CD1c-positive myeloid dendritic cell (primary cell): ENCODE data around the gene BIK.

Source experiments
- DNase-seq: peaks from one replicate; pipeline ENCODE4 v3.0.0-alpha.2; 2016; ENCODE audit errors: extremely low spot score

Gene BIK

DNA sequence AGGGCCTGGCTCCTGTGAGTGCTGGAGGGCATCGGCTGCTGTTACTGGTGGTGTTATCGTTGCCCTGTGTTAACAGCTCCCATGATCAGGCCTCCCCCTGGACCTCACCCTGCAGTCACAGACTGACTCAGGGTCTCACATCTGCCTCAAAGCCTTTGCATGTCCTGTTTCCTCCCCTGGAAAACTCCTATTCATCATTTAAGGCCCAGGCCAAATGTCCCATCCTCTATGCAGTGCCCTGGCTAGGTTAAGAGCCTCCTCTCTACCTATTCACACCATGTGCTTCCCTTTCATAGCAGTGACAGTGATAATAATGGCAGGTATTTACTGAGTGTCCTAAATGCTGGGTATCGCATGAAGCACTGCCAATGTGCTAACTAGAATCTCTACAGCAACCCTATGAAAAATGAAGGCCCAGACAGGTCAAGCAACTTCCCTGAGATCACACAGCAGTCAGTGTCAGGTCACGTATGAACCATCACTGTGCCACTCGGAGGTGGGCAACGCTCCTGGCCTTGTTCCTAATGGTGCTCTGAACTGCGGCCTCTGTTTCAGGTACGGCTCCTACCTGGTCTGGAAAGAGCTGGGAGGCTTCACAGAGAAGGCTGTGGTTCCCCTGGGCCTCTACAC, 50.1 kb downstream of the BIK start:
- no peak for DNase-seq

DNA sequence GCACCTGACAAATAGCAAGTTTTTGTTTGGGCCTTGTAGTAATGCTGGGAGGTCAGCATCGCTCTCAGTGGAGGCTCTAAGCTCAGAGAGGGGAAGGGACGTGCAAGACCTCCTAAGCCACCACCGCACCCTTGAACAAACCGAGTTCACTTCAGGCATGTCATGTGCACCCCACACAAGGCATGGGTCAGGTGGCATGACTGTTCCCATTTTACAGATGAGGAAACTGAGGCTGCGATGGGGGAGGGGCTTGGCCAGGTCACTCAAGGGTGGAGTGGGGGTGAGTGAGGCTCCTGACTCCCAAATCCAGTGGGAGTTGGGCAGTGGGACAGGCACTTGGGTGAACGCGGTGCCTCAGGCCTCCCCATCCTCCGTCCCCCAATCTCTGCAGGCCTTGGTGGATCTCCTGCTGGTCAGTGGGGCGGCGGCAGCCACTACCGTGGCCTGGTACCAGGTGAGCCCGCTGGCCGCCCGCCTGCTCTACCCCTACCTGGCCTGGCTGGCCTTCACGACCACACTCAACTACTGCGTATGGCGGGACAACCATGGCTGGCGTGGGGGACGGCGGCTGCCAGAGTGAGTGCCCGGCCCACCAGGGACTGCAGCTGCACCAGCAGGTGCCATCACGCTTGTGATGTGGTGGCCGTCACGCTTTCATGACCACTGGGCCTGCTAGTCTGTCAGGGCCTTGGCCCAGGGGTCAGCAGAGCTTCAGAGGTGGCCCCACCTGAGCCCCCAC, 52.0 kb downstream of the BIK start:
- no peak for DNase-seq

DNA sequence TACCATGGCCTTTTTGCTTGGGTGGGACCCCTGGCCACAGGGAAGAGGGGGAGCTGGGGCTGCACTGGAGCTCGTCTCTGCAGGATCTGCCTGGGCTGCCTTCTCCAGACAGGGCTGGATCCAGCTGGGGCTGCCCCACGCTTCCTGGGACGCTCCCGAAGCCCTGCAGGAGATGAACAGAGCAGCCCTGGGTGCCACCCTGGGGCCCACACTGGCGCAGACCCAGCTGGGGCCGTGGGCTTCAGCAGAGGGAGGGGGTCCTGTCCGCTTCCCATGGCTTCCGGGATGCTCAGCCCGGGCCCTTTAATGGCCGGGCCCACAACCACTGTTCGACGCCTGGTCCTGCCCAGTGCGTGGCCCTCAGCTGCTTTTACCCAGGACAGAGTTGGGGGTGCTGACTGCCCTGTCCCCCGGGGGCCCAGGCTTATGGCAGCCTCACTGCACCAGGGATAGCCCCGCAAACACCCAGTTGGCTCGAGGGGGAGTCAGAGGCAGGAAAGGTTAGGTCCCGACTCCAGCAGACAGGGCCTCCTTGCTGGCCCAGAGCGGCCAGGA, 52.8 kb downstream of the BIK start:
- no peak for DNase-seq

DNA sequence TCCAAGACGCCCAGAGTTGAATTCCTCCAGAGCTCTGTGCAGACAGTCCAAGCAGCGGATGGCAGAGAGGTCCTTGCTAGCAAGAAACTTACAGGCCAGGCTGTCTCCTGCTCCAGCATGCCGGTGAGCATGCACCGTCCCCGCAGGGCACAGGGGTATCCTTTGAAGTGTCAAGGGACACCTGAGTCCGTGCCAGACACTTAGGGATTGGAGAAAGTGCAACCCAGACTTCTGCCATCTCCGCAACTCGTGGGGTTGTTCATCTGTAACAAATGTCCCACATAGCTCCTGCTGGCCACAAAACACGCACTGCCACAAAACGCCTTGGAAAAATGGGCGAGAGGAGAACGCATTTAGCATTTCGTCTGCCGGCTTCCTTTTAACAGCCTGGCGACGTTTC, 54.1 kb downstream of the BIK start:
- no peak for DNase-seq

DNA sequence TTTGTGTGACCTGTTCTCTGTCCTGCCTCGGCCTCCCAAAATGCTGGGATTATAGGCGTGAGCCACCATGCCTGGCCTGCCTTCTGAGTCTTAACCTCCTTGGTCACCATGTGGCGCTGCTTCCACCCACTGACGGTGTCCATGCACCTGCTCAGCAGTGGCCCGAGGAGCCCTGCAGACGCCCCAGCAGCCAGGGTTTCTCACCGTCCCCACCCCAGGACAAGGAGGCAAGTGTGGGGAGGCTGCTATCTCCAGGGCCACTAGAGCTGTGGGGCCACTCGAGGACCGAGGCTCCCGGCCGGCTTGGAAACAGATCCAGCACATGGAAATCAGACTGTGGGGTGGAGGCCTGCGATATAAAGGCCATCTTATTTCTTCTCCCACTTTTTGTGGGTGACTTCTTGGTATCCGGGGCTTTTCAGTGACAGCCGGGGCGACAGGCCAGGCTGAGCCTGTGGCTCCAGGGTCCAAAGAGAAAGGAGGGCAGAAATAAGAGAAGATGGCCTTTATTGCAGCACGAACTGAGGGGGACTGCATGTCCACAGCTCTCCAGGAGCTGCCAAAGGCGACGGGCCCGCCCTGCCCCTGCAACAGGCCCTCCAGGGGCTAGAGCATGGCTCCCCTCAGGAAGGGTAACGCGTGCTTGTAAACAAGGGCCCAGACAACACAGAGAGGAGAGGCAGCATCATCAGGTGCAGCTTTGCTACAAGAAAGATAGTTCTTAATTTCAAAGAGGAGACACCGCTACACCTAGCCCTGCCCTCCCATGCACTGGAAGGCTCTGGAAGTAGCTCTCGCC, 55.8 kb downstream of the BIK start:
- DNase-seq, result no peak

DNA sequence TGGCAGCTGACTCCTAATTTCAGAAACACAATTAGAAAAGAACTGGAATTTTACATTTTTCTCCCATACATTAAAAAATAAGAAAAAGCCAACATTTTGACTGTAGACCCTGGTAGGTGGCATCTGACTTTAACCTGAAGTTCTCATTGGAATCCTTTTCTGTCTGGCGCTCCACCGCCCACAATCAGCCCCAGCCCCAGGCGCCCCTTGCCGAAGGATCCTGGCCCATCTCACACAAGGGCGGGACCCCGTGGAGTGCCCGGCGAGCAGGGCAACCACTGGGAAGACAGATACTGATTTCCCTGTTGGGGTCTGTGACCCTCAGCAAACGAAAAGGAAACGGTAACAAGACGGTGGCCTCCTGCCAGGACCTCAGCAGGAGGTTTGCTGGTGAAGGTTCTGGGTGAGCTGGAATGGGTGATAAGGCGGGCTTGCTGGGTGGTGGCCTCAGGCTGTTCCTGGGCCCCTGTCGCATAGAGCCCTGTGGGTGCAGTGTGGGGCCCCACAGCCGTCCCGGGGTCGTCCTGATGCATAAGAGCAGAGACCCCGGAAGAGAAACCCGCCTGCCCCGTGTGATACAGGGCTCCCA, 56.5 kb downstream of the BIK start:
- DNase-seq, result no peak

DNA sequence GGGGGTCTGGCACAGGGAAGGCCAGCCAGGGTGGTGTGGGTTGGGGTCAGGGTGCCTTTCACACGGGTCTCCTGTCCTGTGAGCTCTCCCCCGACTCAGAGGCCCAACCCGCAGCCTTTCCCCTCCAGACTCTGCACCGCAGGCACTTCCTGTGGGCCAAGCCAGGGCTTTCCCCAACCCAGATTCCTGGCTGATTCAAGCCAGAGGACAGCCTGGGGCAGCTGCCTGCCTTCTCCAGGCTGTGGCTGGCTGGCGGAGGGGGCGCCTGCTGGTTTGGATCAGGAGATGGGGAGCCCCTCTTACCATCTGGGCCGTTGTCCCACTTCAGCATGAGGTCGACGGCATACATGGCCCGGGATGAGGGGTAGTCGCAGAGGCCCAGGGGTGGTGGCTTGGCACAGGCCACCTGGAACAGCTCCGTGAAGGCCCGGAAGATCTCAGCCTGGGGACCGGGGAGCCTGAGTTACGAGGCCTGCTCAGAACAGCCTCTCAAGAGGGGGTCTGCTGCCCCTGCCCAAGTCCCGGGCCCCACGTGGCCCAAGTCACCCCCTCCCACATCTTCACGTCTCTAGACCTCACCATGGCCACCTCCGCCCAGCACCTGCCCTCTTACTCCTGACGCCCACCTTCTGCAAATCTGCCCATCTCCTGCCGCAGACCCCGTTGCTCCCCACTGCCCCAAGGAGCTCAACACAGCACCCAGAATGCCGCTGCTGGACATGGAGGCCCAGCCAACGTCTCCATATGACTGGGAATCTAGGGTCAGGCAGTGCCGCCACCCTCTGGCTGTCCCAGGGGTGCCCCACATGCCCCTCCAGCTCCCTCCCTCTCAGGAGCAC, 58.1 kb downstream of the BIK start:
- no peak for DNase-seq

DNA sequence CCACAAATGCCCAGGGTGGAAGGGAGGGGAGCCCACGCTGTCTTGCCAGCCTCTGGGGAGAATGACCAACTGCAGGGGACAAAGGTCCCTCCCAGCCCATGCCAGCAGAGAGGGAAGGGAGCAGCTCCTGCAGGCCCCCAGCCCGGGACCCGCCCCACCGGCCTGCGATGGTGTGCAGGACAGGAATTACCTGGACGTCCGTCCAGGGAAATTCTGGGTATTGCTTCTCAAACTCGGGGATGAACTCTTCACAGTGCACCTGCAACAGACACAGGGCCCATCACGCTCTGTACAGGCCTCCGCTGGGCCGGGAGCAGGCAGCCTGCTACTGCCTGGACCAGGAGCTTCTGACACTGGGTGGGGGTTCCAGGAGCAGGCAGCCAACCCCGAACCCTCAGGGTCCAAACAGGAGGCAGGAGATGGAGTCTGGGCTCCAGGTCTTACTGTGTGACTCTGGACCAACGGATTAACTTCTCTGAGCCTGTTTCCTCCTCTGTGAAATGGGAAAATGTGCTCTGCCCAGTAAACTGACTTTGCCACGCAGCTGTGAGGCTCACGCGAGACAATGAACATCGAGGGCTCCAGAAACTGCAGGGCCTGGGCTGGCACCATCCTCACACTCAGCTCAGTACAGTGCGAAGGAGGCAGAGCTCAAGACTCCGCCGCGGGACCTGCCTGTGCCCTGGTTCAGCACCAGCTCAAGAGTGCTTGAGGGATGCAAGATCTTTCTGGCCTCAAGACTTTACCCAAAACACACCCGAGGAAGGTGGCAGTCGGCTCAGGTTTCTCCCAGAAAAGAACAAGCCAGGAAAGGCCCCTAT, 59.0 kb downstream of the BIK start:
- no peak for DNase-seq

DNA sequence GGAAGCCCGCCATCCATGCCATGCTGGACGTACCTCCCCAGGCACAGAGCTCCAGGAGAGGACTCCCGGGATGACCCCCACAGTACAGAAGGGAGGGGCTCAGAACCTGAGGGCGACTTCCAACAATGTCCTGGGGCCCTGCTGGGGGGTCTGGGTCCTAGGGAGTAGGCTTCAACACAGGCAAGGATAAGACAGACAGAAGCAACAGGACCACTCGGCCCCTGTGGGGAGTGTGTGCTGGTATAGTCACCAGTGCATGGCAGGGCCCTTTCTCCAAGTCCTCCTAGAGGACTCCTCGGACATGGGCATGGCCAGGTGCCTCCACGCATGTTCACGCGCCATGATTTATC, 59.6 kb downstream of the BIK start:
- no peak for DNase-seq

DNA sequence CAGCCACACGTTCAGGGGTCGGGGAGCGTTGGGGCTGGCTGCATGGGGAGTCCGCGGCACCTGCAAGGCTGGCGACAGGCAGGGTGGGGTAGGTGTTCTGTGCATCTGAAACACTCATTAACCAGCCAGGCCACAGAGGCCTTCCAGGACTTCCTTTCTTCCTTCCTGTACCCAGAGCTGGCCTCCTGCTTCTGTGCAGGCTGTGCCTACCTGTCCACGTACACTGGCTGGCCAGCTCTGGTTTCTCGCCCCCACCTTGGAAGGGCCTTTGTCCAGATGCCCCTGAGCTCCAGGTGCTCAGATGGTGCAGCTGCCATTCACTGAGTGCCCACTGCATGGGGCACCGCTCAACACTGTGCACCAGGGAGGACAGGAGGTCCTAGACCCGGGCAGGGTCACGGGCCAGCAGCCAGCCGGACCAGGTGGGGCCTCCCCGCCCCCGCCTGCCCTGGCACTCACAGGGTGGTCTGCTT, 60.5 kb downstream of the BIK start:
- DNase-seq, result no peak

DNA sequence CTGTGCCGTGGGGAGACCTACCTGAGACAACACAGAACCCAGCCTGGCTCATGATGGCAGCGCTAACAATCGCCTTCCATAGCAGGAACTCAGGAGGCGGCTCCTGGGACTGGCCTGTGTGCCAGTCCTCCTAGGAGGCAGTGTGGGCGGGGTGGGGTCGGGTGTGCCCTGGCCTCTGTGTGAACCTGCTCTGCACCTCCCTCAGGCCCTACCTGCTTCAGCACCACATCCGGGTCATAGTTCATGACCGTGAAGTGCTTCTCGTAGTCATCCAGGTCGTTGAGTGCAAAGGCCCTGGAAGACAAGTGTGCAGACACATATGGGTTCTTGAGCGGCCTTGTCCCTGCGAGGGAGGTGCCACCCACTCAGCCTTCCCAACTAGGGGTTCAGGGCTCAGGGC, 61.1 kb downstream of the BIK start:
- no peak for DNase-seq

DNA sequence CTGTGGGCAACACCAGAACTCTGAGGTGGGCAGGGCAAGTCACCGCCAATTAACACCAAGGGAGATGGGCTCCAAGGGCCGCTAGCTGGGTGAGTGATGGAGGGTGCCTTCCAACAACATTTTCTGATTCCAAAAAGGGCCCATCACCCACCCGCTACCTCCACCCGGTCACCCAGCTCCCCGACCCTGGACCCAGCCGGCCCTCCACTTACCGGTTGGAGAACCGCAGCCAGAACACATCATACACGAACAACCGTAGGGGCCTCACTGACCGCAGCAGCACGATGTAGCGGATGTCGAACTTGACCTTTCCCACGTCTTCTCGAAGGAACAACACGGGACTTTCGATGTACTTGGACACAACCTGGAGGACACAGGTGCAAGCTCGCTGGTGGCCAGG, 61.6 kb downstream of the BIK start:
- no peak for DNase-seq

DNA sequence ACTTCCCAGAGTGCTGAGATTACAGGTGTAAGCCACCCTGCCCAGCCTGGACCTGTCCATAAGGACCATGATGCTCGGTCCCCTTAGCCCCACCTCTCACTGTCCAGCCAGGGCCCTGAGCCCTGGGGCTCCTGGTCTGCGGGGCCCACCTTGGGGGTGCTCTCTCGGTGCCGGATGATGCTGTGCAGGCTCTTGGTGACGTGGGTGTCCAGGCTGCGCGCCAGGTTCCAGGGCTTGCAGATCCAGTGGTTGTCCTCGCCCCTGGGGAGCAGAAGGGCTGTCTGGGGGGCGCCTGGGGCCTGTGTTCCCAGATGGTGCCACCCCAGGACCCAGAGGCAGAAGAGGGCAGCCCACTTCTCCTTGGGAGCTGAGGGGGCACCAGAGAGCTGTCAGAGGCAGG, 63.0 kb downstream of the BIK start:
- no peak for DNase-seq

DNA sequence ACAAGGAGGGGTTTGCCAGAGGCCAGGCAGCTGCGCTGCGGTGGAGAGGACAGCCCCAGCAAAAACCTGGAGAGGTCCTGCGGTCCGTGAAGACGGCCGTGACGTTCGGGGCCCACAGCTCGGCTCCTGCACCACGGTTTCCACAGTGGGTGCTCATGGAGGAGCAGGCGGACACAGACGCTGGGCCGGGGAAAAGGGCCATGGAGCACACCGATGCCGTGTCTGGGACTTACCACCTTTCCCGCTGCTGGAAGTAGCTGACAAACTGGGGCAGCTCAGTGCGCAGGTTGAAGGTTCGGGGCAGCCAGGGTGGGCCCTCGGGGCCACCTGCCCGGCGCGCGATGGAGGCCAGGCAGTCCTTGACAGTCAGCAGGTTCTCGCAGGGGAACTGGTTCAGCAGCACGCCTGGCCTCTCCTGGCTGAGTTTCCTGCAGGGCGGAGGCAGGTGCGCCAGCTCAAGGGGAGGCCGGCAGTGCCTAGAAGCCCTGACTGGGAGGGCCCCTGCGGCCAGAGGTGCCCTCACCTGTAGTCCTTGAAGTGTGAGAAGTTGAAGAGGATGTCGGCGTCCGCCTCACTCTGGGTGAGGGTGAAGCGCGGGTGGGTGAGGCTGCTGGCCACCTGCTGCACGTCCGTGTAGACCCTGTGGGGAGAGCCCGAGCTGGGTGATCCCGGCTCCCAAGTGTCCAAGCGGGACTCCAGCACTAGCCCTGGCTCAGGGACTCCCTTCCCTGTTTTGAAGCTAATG, 63.6 kb downstream of the BIK start:
- DNase-seq, result no peak

DNA sequence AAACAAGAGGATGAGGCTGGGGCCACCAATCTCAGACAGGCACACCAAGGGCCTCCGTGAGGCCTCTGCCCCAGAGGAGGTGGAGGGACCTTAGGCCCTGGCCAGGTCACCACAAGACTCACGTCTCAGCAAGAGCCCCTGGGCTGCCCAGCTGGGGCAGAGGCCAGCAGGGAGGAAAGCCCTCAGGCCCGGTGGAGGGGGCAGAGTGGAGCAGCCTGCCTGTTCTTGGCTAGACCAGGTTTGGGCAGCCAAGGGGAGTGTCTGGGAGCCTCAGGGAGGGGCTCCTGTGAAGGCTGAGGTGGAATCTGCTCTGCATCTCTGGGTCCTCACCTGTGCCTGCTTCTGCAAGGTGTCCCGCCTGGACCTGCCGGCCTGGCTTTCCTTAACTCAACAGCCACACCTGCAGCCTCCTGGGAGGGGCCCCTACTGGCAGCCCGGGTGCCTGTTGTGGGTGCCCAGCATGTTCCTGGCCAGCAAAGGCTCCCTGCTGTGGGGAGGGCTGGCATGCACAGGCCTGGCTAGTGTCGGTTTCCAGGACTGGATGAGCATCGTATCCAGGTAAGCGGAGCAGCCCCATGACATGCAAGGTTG, 64.5 kb downstream of the BIK start:
- no peak for DNase-seq

DNA sequence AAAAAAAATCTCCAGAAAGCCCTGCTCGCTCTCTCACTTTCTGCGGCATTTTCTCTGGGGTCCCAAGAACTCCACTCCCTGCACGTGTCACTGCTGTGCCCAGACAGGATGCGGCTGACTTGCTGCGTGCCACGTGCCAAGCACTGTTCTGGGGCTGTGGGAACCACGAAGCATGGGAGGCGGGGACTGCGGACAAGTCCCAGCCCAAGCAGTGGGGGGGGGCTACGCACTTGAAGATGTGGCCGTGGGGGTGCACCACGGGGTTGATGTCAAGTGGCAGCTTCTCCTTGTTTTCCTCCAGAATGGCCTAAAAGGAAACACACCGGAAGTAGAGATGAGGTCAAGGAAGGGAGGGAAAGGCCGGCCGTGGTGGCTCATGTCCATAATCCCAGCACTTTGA, 65.5 kb downstream of the BIK start:
- DNase-seq, result no peak

DNA sequence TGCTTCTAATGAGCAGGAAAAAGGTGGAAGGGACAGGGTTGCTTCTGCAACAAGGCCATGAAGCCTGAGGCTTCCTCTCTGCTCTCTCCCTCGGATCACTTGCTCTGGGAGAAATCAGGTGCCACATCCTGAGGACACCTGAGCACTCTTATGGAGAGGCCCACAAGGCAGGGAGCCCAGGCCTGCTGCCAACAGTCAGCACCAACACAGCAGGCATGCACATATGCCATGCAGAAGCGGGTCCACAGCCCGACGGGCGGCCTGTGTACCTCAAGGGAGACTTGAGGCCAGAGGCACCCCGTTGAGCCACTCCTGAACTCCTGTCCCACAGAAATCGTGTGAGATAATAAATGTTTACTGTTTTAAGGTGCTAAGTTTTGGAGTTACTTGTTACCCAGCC, 66.9 kb downstream of the BIK start:
- DNase-seq, result no peak
